Stomach (tissue), 9 donors: Measurements from ENCODE around the gene ARMC6. TPM values are rescaled to one million over a fixed set of nuclear protein-coding genes. Genes with fewer than 3 reads are reported as not detected.

Experiments
- DNase-seq, 2 donors: peaks; one replicate each; pipeline versions ENCODE4 v3.0.0 to v3.0.0-alpha.2; 2013 to 2019
- H3K27ac ChIP-seq, 5 donors: fragments of 200-600 bp in 4 of 5; sonication (generic) in 4 of 5; one replicate each; pipeline ENCODE4 v1.5.1; 2013 to 2019; ENCODE audit warnings: mild to moderate bottlenecking in 1 of 5, moderate library complexity in 1 of 5
- H3K27me3 ChIP-seq, 3 donors: fragments of 200-600 bp; sonication (generic); one replicate each; pipeline ENCODE4 v1.5.1; 2017 to 2019; ENCODE audit warnings: mixed run types in 1 of 3
- H3K36me3 ChIP-seq, 4 donors: fragments of 200-600 bp; sonication (generic); 1 replicate in 3 of 4; 2 replicates in 1 of 4; pipeline ENCODE4 v1.5.1; 2016 to 2019
- H3K4me1 ChIP-seq, 4 donors: fragments of 200-600 bp; sonication (generic); one replicate each; pipeline ENCODE4 v1.5.1; 2016 to 2019
- H3K4me3 ChIP-seq, 4 donors: fragments of 200-600 bp; sonication (generic) in 3 of 4; one replicate each; pipeline ENCODE4 v1.5.1; 2016 to 2019; ENCODE audit warnings: mild to moderate bottlenecking in 1 of 4
- H3K9me3 ChIP-seq, 4 donors: fragments of 200-600 bp; sonication (generic); one replicate each; pipeline ENCODE4 v1.5.1; 2016 to 2019
- CTCF ChIP-seq, 7 experiments: fragments of 450-650 bp in 4 of 7; fragments of 200-600 bp in 3 of 7; sonication (generic) in 3 of 7; IDR thresholded peaks; one replicate each; pipeline ENCODE4 v1.5.1; 2016 to 2019; ENCODE audit warnings: antibody characterized with exemption in 7 of 7, control low read depth in 2 of 7, mild to moderate bottlenecking in 1 of 7
- EP300 ChIP-seq: sonication (generic); formaldehyde crosslinking; IDR thresholded peaks from one replicate; pipeline ENCODE4 v1.6.1; 2017; ENCODE audit warnings: antibody characterized with exemption
- POLR2A ChIP-seq, 4 donors: fragments of 450-650 bp; IDR thresholded peaks; one replicate each; pipeline ENCODE4 v1.6.1; 2016; ENCODE audit warnings: antibody characterized with exemption in 4 of 4, control low read depth in 2 of 4, mild to moderate bottlenecking in 1 of 4, moderate library complexity in 1 of 4
- POLR2AphosphoS5 ChIP-seq, 3 donors: sonication (generic); formaldehyde crosslinking; IDR thresholded peaks; one replicate each; pipeline ENCODE4 v1.6.1; 2016; ENCODE audit warnings: antibody characterized with exemption in 3 of 3
- WGBS, 5 donors: extraction: QIAGEN DNeasy Blood & Tissue Kit in 3 of 5; methylation state at CpG; one replicate each; pipeline versions ENCODE4 v1.1.5 to v1.1.7; 2013 to 2018; 5-methylcytosine and 5-hydroxymethylcytosine counted together
- intact Hi-C: fragments of 100-400 bp; cut with DNase I; formaldehyde crosslinking; loops from one replicate; pipeline ENCODE4 v1.15.1; 2023; ENCODE audit warnings: low total_unique reads
- polyA plus RNA-seq, 3 donors: library from polyadenylated mRNA; stranded (reverse); fragments of 200-250 nt; gene quantifications; one replicate each; pipeline ENCODE4 v1.2.3, GENCODE V29; 2013
- total RNA-seq, 5 donors: library from RNA; depleted of rRNA; stranded (reverse); fragments of >200 nt; gene quantifications; one replicate each; pipeline versions ENCODE4 v1.1.0 to v1.2.3, GENCODE V29; 2014 to 2016
- donor health status: healthy with polysubstance abuse.
- donor health status: Bipolar disorder and iron deficiency.
- donor health status: healthy.

ARMC6 gene
- total and polyA plus RNA-seq, 8 donors, result 7.0 to 63.8 (median 21.1) TPM

GRCh38 chr19:18996796-18997394, 36.5 kb upstream of the ARMC6 start:
- Histone ChIP-seq H3K4me1 (peaks cover 0 to 12% (median 0%) of the 10 kb centered on the region in 4 donors), H3K4me3 (no peak overlapping the region), H3K27ac (no peak overlapping the region), H3K27me3 (no peaks in the 10 kb centered on the region), H3K36me3 (peaks cover 40 to 97% (median 93%) of the 10 kb centered on the region in 4 donors), H3K9me3 (no peaks in the 10 kb centered on the region)
- intact Hi-C loops, result no loop called here
- TF ChIP-seq POLR2AphosphoS5 (IDR thresholded peaks at IDR 0.05), result no peak
- no peak for TF ChIP-seq POLR2A (IDR thresholded peaks at IDR 0.05)
- no peak for TF ChIP-seq EP300
- no peak for TF ChIP-seq CTCF (IDR thresholded peaks at IDR 0.05)
- no peak for DNase-seq
- WGBS, 5 donors, result 72 to 86% (median 83%) methylated on average over 6 of the region's 6 CpGs

GRCh38 chr19:18998276-18998675, 35.1 kb upstream of the ARMC6 start:
- H3K36me3 ChIP-seq, result peaks cover 46 to 94% (median 92%) of the 10 kb centered on the region in 4 donors
- H3K27ac ChIP-seq, result no peak overlapping the region
- no peaks in the 10 kb centered on the region for H3K27me3 ChIP-seq
- intact Hi-C loops, result no loop called here
- no peak for DNase-seq
- peaks cover 0 to 12% (median 0%) of the 10 kb centered on the region in 4 donors for H3K4me1 ChIP-seq
- 86 to 97% (median 93%) methylated on average over 8 of the region's 8 CpGs for WGBS, 5 donors
- H3K9me3 ChIP-seq, result no peaks in the 10 kb centered on the region
- TF ChIP-seq POLR2A (IDR thresholded peaks at IDR 0.05) (no peak), CTCF (IDR thresholded peaks at IDR 0.05) (no peak), EP300 (no peak), POLR2AphosphoS5 (IDR thresholded peaks at IDR 0.05) (no peak)
- no peak overlapping the region for H3K4me3 ChIP-seq

GRCh38 chr19:18999016-18999758, 34.2 kb upstream of the ARMC6 start:
- H3K27me3 ChIP-seq, result no peaks in the 10 kb centered on the region
- no peak for DNase-seq
- H3K9me3 ChIP-seq, result no peaks in the 10 kb centered on the region
- intact Hi-C loops, result no loop called here
- no peak overlapping the region for H3K4me3 ChIP-seq
- H3K4me1 ChIP-seq, result peaks cover 0 to 12% (median 0%) of the 10 kb centered on the region in 4 donors
- WGBS, 5 donors, result 47 to 53% (median 50%) methylated on average over 8 to 14 of the region's 14 CpGs
- TF ChIP-seq POLR2A (IDR thresholded peaks at IDR 0.05) (no peak), CTCF (IDR thresholded peaks at IDR 0.05) (no peak), EP300 (no peak), POLR2AphosphoS5 (IDR thresholded peaks at IDR 0.05) (no peak)
- no peak overlapping the region for H3K27ac ChIP-seq
- peaks cover 47 to 94% (median 92%) of the 10 kb centered on the region in 4 donors for H3K36me3 ChIP-seq

- intact Hi-C loops, result no loop called here
- 81 to 84% (median 83%) methylated on average over 11 of the region's 11 CpGs for WGBS, 5 donors
- Histone ChIP-seq H3K4me3 (no peak overlapping the region), H3K27ac (no peak overlapping the region), H3K27me3 (no peaks in the 10 kb centered on the region), H3K9me3 (no peaks in the 10 kb centered on the region), H3K36me3 (peaks cover 50 to 94% (median 92%) of the 10 kb centered on the region in 4 donors), H3K4me1 (peaks cover 0 to 12% (median 0%) of the 10 kb centered on the region in 4 donors)
- no peak for TF ChIP-seq POLR2AphosphoS5 (IDR thresholded peaks at IDR 0.05)
- no peak for TF ChIP-seq CTCF (IDR thresholded peaks at IDR 0.05)
- TF ChIP-seq POLR2A (IDR thresholded peaks at IDR 0.05), result no peak
- no peak for TF ChIP-seq EP300
- DNase-seq, result no peak
Measured at GRCh38 chr19:18999896-19000620, 33.3 kb upstream of the ARMC6 start.
